SK-N-SH (cell line): ENCODE measurements around the gene OR1N2. TPM values are rescaled to one million over a fixed set of nuclear protein-coding genes. Genes with fewer than 3 reads are reported as not detected.

Experiments used
- CTCF ChIA-PET: fragments of 300-600, 350-600 bp; formaldehyde crosslinking; extraction: SDS; loops from one replicate; lab custom pipeline; 2021; lab: Yijun Ruan, JAX
- POLR2A ChIA-PET: fragments of 350-600 bp; sonication (Branson Sonifier 250); formaldehyde crosslinking; extraction: SDS; loops from one replicate; lab custom pipeline; 2020; ENCODE audit warnings: antibody characterized with exemption, inconsistent platforms; lab: Yijun Ruan, JAX
- DNase-seq: peaks from one replicate; pipeline ENCODE4 v3.0.0; 2012
- H2AFZ ChIP-seq: fragments of 200-600 bp; sonication (generic); 2 replicates; pipeline ENCODE4 v1.8.1; 2016; ENCODE audit warnings: antibody characterized with exemption, mild to moderate bottlenecking, low read depth
- H3F3A ChIP-seq: fragments of 200-600 bp; sonication (generic); replicated peaks from 2 replicates; pipeline ENCODE3; 2016; ENCODE audit warnings: antibody characterized with exemption, mild to moderate bottlenecking; ENCODE audit not compliant: insufficient read depth
- H3K27ac ChIP-seq, 2 experiments: fragments of 200-500 bp in 1 of 2; fragments of 200-600 bp in 1 of 2; sonication (Bioruptor generic) in 1 of 2; sonication (generic), shearing (Covaris generic) in 1 of 2; 2 replicates each; pipeline versions ENCODE4 v1.5.1 to v1.6.1; 2014 to 2016; ENCODE audit warnings: low read depth in 2 of 2, inconsistent platforms in 1 of 2, low read length in 1 of 2, mild to moderate bottlenecking in 1 of 2, mixed read lengths in 1 of 2
- H3K27me3 ChIP-seq: fragments of 200-600 bp; sonication (generic), shearing (Covaris generic); 2 replicates; pipeline ENCODE4 v1.6.1; 2016; ENCODE audit warnings: mixed run types; ENCODE audit not compliant: insufficient read depth
- H3K36me3 ChIP-seq, 2 experiments: fragments of 200-500 bp in 1 of 2; fragments of 200-600 bp in 1 of 2; sonication (Bioruptor generic) in 1 of 2; sonication (generic) in 1 of 2; replicated peaks in 1 of 2; 2 replicates each; pipeline versions ENCODE3 to v1.5.1; 2014 to 2016; ENCODE audit warnings: low read length in 1 of 2, mild to moderate bottlenecking in 1 of 2; ENCODE audit not compliant: insufficient read depth in 2 of 2, control insufficient read depth in 1 of 2
- H3K4me1 ChIP-seq, 2 experiments: fragments of 200-500 bp in 1 of 2; fragments of 200-600 bp in 1 of 2; sonication (Bioruptor generic) in 1 of 2; sonication (generic), shearing (Covaris generic) in 1 of 2; 2 replicates each; pipeline versions ENCODE4 v1.5.1 to v1.6.1; 2014 to 2016; ENCODE audit warnings: low read depth in 1 of 2, low read length in 1 of 2, mixed run types in 1 of 2; ENCODE audit not compliant: insufficient read depth in 2 of 2, control insufficient read depth in 1 of 2
- H3K4me2 ChIP-seq: fragments of 200-600 bp; sonication (generic), shearing (Covaris generic); 2 replicates; pipeline ENCODE4 v1.6.1; 2017; ENCODE audit warnings: mixed run types
- H3K4me3 ChIP-seq, 2 experiments: fragments of 200-500 bp in 1 of 2; fragments of 200-600 bp in 1 of 2; sonication (Bioruptor generic) in 1 of 2; sonication (generic), shearing (Covaris generic) in 1 of 2; 2 replicates each; pipeline versions ENCODE4 v1.5.1 to v1.8.1; 2014 to 2016; ENCODE audit warnings: low read depth in 2 of 2, inconsistent platforms in 1 of 2, low read length in 1 of 2, mild to moderate bottlenecking in 1 of 2, mixed read lengths in 1 of 2, moderate library complexity in 1 of 2
- H3K79me2 ChIP-seq: fragments of 200-600 bp; sonication (generic); 2 replicates; pipeline ENCODE4 v1.8.1; 2017; ENCODE audit warnings: mild to moderate bottlenecking; ENCODE audit not compliant: insufficient read depth
- H3K9ac ChIP-seq: fragments of 200-600 bp; sonication (generic); 2 replicates; pipeline ENCODE4 v1.6.1; 2017; ENCODE audit warnings: mixed run types
- H3K9me2 ChIP-seq: fragments of 200-600 bp; sonication (generic); 2 replicates; pipeline ENCODE4 v1.6.1; 2017; ENCODE audit warnings: mixed run types
- H3K9me3 ChIP-seq: fragments of 200-600 bp; sonication (generic); 2 replicates; pipeline ENCODE4 v1.6.1; 2017; ENCODE audit warnings: mixed run types, mild to moderate bottlenecking, moderate library complexity
- H4K20me1 ChIP-seq: fragments of 200-600 bp; sonication (generic); 2 replicates; pipeline ENCODE4 v1.6.1; 2017; ENCODE audit warnings: mild to moderate bottlenecking, mixed run types; ENCODE audit not compliant: insufficient read depth
- EP300 ChIP-seq, 2 experiments: IDR thresholded peaks; 2 replicates each; pipeline versions ENCODE4 v1.4.0 to v1.6.1; 2012; ENCODE audit warnings: borderline replicate concordance in 1 of 2, low read depth in 1 of 2, low read length in 1 of 2
- FOSL2 ChIP-seq: IDR thresholded peaks from 2 replicates; pipeline ENCODE4 v1.4.0; 2012; ENCODE audit warnings: low read depth, mild to moderate bottlenecking, moderate library complexity, borderline replicate concordance
- FOXJ3 ChIP-seq: sonication (generic); formaldehyde crosslinking; IDR thresholded peaks from 2 replicates; pipeline ENCODE4 v1.5.1; 2020; ENCODE audit warnings: mild to moderate bottlenecking, missing genetic modification reagents
- GABPA ChIP-seq: IDR thresholded peaks from 2 replicates; pipeline ENCODE4 v1.4.0; 2012; ENCODE audit warnings: low read depth, mild to moderate bottlenecking
- GATA2 ChIP-seq: sonication (generic); formaldehyde crosslinking; IDR thresholded peaks from 2 replicates; pipeline ENCODE4 v1.5.0; 2020; ENCODE audit warnings: mild to moderate bottlenecking, missing genetic modification reagents
- PBX3 ChIP-seq: IDR thresholded peaks from 2 replicates; pipeline ENCODE4; 2012
- RCOR1 ChIP-seq: fragments of 150-350 bp; IDR thresholded peaks from 2 replicates; pipeline ENCODE4 v1.6.1; 2017; ENCODE audit warnings: antibody characterized with exemption, low read length
- RXRA ChIP-seq: IDR thresholded peaks from 2 replicates; pipeline ENCODE4 v1.4.0; 2012; ENCODE audit warnings: low read depth, mild to moderate bottlenecking, borderline replicate concordance
- TCF12 ChIP-seq: IDR thresholded peaks from 2 replicates; pipeline ENCODE4 v1.4.0; 2012
- USF1 ChIP-seq: IDR thresholded peaks from 2 replicates; pipeline ENCODE4 v1.4.0; 2012; ENCODE audit warnings: low read depth, borderline replicate concordance
- YY1 ChIP-seq: IDR thresholded peaks from 2 replicates; pipeline ENCODE4 v1.4.0; 2012; ENCODE audit warnings: low read depth, mild to moderate bottlenecking
- WGBS: methylation state at CpG from one replicate; pipeline ENCODE4 v1.1.6; 2017; ENCODE audit warnings: low lambda C conversion rate; 5-methylcytosine and 5-hydroxymethylcytosine counted together
- polyA plus RNA-seq, 3 experiments: library from polyadenylated mRNA; depleted of rRNA; stranded (reverse); fragments of >200 nt; gene quantifications; 2 replicates each; pipeline ENCODE4 v1.2.3, GENCODE V29; 2012
- TF ChIP-seq, protein P1 (sequence below): IDR thresholded peaks from 2 replicates; pipeline ENCODE4 v1.4.0; 2012; ENCODE audit warnings: low read depth
- TF ChIP-seq, protein P2 (sequence below): IDR thresholded peaks from 2 replicates; pipeline ENCODE4 v1.6.1; 2012; ENCODE audit warnings: mild to moderate bottlenecking, low read depth, low read length, moderate library complexity

Gene OR1N2, protein sequence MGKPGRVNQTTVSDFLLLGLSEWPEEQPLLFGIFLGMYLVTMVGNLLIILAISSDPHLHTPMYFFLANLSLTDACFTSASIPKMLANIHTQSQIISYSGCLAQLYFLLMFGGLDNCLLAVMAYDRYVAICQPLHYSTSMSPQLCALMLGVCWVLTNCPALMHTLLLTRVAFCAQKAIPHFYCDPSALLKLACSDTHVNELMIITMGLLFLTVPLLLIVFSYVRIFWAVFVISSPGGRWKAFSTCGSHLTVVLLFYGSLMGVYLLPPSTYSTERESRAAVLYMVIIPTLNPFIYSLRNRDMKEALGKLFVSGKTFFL
- polyA plus RNA-seq (2012; rRNA removed) = not detected in 2 replicates
- not detected in 2 replicates for polyA plus RNA-seq (2012; cell fraction: cytosol; rRNA removed)
- 0.05 and 0.12 TPM in 2 replicates for polyA plus RNA-seq (2012; cell fraction: nucleus; rRNA removed)

DNA sequence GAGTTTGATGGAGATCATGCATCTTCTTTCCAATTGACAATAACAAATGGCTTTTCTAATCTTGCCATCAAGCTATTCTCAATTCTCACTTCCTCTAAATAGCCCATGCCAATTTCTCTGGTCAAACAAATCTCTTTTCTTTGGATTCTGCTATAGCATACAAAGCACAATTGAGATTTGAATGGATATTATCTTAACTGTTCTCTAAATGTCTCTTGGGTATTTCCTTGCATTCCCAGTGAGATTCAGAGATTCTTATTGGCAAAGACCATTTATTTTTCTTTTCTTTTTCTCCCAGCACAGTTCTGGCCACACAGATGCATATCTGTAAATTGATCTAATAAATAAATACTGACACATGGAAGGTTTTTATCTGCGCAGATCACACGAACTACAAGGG lies at the start of gene OR1N2:
OR1N2 (plus strand) TSS at position 301 of the 400 bp plus-strand sequence. CDS start 100 bp downstream, outside the sequence.
- H3K9me3 ChIP-seq = no peaks in the 10 kb centered on the region
- 0% methylated on average over 2 of the region's 2 CpGs for WGBS
- CTCF ChIA-PET = no interaction called here

DNA sequence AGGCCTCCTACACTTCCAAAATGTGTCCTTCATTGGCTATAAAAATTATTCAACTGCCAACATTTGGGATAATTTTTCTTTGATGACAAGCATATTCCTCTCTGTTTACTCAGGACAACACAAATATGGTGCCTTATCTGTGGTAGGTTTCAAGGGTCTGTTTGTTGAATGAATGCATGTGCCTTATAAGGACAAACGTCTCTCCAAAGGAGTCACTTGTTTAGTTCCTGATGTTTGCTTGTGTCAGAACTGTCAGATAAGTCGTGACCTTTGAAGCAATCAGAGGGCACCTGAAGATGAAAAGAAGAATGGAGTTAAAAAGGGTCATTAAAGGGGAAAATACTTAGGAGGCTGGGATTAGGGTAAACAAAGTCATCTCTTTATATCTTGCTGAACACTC lies 45.9 kb upstream of the OR1N2 start:
- H3K4me1 ChIP-seq = no peaks in the 10 kb centered on the region
- H3K36me3 ChIP-seq = no peaks in the 10 kb centered on the region
- no peaks in the 10 kb centered on the region for H3K9me2 ChIP-seq
- H4K20me1 ChIP-seq = no peaks in the 10 kb centered on the region
- no peaks in the 10 kb centered on the region for H3K9me3 ChIP-seq
- H3K79me2 ChIP-seq = no peaks in the 10 kb centered on the region
- H3K27me3 ChIP-seq = peaks cover 21% of the 10 kb centered on the region; the same call in 1 of the 2 replicates
- H2AFZ ChIP-seq = no peak overlapping the region
- 5% methylated on average over 2 of the region's 2 CpGs for WGBS
- ChIA-PET CTCF (interaction anchor here (1.0 kb wide), 1 partner anchor 8 kb away, joined by 3 read pairs; no protein-coding TSS in a partner anchor), POLR2A (no interaction called here)
- H3K9ac ChIP-seq = no peak overlapping the region
- H3K4me3 ChIP-seq = no peak overlapping the region
- TF ChIP-seq RCOR1 = no peak
- no peak for TF ChIP-seq FOSL2
- no peak for DNase-seq
- no peak overlapping the region for H3K27ac ChIP-seq
- no peak overlapping the region for H3K4me2 ChIP-seq
- H3F3A ChIP-seq = no peaks in the 10 kb centered on the region

More for the DNA sequence above, at the start of gene OR1N2:
- H3K79me2 ChIP-seq = no peaks in the 10 kb centered on the region
- no peak for DNase-seq
- H3K27me3 ChIP-seq = no peaks in the 10 kb centered on the region
- no peaks in the 10 kb centered on the region for H3F3A ChIP-seq
- no peak within 1 kb of the TSS for H3K4me2 ChIP-seq
- no peak within 1 kb of the TSS for H3K27ac ChIP-seq
- no peak for TF ChIP-seq RXRA
- no peak for TF ChIP-seq GABPA
- TF ChIP-seq USF1 = no peak
- no peak for TF ChIP-seq EP300 (IDR thresholded peaks at IDR 0.05; ENCODE audit: borderline replicate concordance in 1 of 2, low read depth in 1 of 2, low read length in 1 of 2)
- no peak within 1 kb of the TSS for H3K9ac ChIP-seq
- H2AFZ ChIP-seq = no peak within 1 kb of the TSS
- no peaks in the 10 kb centered on the region; a peak in 1 of 4 replicates for H3K4me1 ChIP-seq
- POLR2A ChIA-PET = no interaction called here
- H3K36me3 ChIP-seq = no peaks in the 10 kb centered on the region
- no peaks in the 10 kb centered on the region for H4K20me1 ChIP-seq
- H3K4me3 ChIP-seq = no peak within 1 kb of the TSS
- H3K9me2 ChIP-seq = no peaks in the 10 kb centered on the region

DNA sequence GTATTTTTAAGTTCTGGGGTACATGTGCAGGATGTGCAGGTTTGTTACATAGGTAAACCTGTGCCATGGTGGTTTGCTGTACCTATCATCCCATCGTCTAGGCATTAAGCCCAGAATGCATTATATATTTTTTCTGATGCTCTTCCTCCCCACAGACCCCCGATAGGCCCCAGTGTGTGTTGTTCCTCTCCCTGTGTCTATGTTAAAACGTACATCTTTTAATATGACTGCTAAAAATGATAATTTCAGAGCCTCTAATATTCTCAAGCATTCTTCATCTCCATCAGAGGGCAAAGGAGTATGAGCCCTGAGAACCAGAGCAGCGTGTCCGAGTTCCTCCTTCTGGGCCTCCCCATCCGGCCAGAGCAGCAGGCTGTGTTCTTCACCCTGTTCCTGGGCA lies 42.4 kb upstream of the OR1N2 start, which contains the start of gene OR1J2:
OR1J2 (plus strand) TSS at position 301 of the 400 bp plus-strand sequence; CDS start at position 301, 0 bp downstream.
- Histone ChIP-seq H3F3A (no peaks in the 10 kb centered on the region), H3K36me3 (no peaks in the 10 kb centered on the region), H4K20me1 (no peaks in the 10 kb centered on the region), H3K27ac (no peak within 1 kb of the TSS), H3K27me3 (peaks cover 29% of the 10 kb centered on the region; the same call in 1 of the 2 replicates), H3K9ac (no peak within 1 kb of the TSS), H3K4me1 (no peaks in the 10 kb centered on the region), H3K4me3 (no peak within 1 kb of the TSS), H3K4me2 (no peak within 1 kb of the TSS), H3K79me2 (no peaks in the 10 kb centered on the region), H3K9me3 (no peaks in the 10 kb centered on the region), H2AFZ (no peak within 1 kb of the TSS), H3K9me2 (no peaks in the 10 kb centered on the region)
- POLR2A ChIA-PET = no interaction called here
- DNase-seq = no peak
- CTCF ChIA-PET = no interaction called here
- 13% methylated on average over 6 of the region's 6 CpGs for WGBS
- no peak for TF ChIP-seq YY1
- TF ChIP-seq PBX3 = no peak
- no peak for TF ChIP-seq TCF12
- TF ChIP-seq, protein P1, sequence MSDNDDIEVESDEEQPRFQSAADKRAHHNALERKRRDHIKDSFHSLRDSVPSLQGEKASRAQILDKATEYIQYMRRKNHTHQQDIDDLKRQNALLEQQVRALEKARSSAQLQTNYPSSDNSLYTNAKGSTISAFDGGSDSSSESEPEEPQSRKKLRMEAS = no peak
- no peak for TF ChIP-seq FOXJ3 (CRISPR knock-in tag)
- TF ChIP-seq, protein P2, sequence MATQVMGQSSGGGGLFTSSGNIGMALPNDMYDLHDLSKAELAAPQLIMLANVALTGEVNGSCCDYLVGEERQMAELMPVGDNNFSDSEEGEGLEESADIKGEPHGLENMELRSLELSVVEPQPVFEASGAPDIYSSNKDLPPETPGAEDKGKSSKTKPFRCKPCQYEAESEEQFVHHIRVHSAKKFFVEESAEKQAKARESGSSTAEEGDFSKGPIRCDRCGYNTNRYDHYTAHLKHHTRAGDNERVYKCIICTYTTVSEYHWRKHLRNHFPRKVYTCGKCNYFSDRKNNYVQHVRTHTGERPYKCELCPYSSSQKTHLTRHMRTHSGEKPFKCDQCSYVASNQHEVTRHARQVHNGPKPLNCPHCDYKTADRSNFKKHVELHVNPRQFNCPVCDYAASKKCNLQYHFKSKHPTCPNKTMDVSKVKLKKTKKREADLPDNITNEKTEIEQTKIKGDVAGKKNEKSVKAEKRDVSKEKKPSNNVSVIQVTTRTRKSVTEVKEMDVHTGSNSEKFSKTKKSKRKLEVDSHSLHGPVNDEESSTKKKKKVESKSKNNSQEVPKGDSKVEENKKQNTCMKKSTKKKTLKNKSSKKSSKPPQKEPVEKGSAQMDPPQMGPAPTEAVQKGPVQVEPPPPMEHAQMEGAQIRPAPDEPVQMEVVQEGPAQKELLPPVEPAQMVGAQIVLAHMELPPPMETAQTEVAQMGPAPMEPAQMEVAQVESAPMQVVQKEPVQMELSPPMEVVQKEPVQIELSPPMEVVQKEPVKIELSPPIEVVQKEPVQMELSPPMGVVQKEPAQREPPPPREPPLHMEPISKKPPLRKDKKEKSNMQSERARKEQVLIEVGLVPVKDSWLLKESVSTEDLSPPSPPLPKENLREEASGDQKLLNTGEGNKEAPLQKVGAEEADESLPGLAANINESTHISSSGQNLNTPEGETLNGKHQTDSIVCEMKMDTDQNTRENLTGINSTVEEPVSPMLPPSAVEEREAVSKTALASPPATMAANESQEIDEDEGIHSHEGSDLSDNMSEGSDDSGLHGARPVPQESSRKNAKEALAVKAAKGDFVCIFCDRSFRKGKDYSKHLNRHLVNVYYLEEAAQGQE = no peak
- no peak for TF ChIP-seq EP300 (IDR thresholded peaks at IDR 0.05; ENCODE audit: borderline replicate concordance in 1 of 2, low read depth in 1 of 2, low read length in 1 of 2)
- no peak for TF ChIP-seq USF1
- no peak for TF ChIP-seq FOSL2
- TF ChIP-seq GATA2 (CRISPR knock-in tag) = no peak
